ENCODE data around the gene BMS1. TPM values are rescaled to one million over a fixed set of nuclear protein-coding genes. Genes with fewer than 3 reads are reported as not detected.
A peak's percentile ranks its signal among the peaks of the same experiment; 100 is the strongest.

BMS1 gene
- total and polyA plus RNA-seq, 2 donors (not counting 3 experiments of a cell fraction or from before 2014, with no cell fraction given) = 2.8 to 23.4 TPM

- H2AFZ ChIP-seq (ENCODE audit: low read depth, low read length) = peak overlapping the region; percentile 82
- no peaks in the 10 kb centered on the region for H3K9me1 ChIP-seq (replicated peaks; ENCODE audit: control insufficient read depth, extremely low read depth, insufficient read depth, low read length)
- H3K27me3 ChIP-seq (ENCODE audit: control insufficient read depth in 2 of 2, insufficient read depth in 2 of 2, low read length in 2 of 2) = peaks cover 0 to 2% of the 10 kb centered on the region in 2 experiments
- BruUV-seq (replicated peaks) = no TSS peak
- H3K9me3 ChIP-seq (replicated peaks; ENCODE audit: control insufficient read depth, insufficient read depth, low read length) = no peaks in the 10 kb centered on the region
- peak overlapping the region; percentile 52 to 78 (median 68) for H3K4me3 ChIP-seq (replicated peaks in 1 of 3; ENCODE audit: insufficient read depth in 1 of 3, low read depth in 1 of 3, low read length in 3 of 3)
- peak overlapping the region; percentile 89 for H3K9ac ChIP-seq (replicated peaks; ENCODE audit: extremely low read depth, insufficient read depth, low read length)
- POLR2A ChIA-PET = no interaction called here
- CTCF ChIA-PET = interaction anchor here (3.2 kb wide), 1 partner anchor 28 kb away, joined by 36 read pairs; no protein-coding TSS in a partner anchor
- intact Hi-C loops (cut with micrococcal nuclease) = loop anchor here (1.0 to 2.0 kb wide), 3 partner anchors 144 to 357 kb away; partner anchors contain the start of genes CSGALNACT2 and ZNF33B
- peak overlapping the region; percentile 87 for H3K27ac ChIP-seq (ENCODE audit: insufficient read depth, low read depth, low read length)
- DNase-seq (ENCODE audit: low read depth, low spot score) (no peak), FAIRE-seq (no peak)
- H3K36me3 ChIP-seq (ENCODE audit: control insufficient read depth in 2 of 2, extremely low read depth in 1 of 2, insufficient read depth in 2 of 2, low read length in 2 of 2) = peaks cover 10 to 11% of the 10 kb centered on the region in 2 experiments
- H3K4me1 ChIP-seq (ENCODE audit: control insufficient read depth, extremely low read depth, insufficient read depth, low read length) = peaks cover 11% of the 10 kb centered on the region
- peak overlapping the region; percentile 40 for H3K4me2 ChIP-seq (ENCODE audit: insufficient read depth, low read length)
- peaks cover 11% of the 10 kb centered on the region for H3K79me2 ChIP-seq (ENCODE audit: control insufficient read depth, insufficient read depth, low read length)
- TF ChIP-seq JUN (IDR thresholded peaks at IDR 0.05; ENCODE audit: borderline replicate concordance, insufficient read depth, insufficient read length, low read depth) (no peak), POLR2A (IDR thresholded peaks at IDR 0.05; ENCODE audit: low read depth, low read length) (no peak), POLR2AphosphoS5 (IDR thresholded peaks at IDR 0.05; ENCODE audit: insufficient read depth, low read depth, low read length) (no peak), CTCF (IDR thresholded peaks at IDR 0.05; ENCODE audit: extremely low read depth in 1 of 2, insufficient read depth in 1 of 2, low read depth in 1 of 2, low read length in 2 of 2) (no peak), EZH2 (IDR thresholded peaks at IDR 0.05; ENCODE audit: borderline replicate concordance, low read depth, low read length, severe bottlenecking) (no peak), FOS (IDR thresholded peaks at IDR 0.05; ENCODE audit: borderline replicate concordance, insufficient read depth, low read length) (no peak), GATA2 (IDR thresholded peaks at IDR 0.05; ENCODE audit: insufficient read depth, insufficient read length, low read depth, low read length) (no peak), MAX (IDR thresholded peaks at IDR 0.05; ENCODE audit: insufficient read depth, insufficient read length) (no peak), MYC (IDR thresholded peaks at IDR 0.05; ENCODE audit: low read depth, low read length) (no peak)
- dilution Hi-C loops (cut with MboI; ENCODE audit: extremely low pct_ligation_motif_present, low sequenced_read_pairs) = no loop called here
- H4K20me1 ChIP-seq (replicated peaks; ENCODE audit: control insufficient read depth, extremely low read depth, insufficient read depth, low read length) = no peaks in the 10 kb centered on the region
These were observed 626 bp upstream of the BMS1 start for GRCh38 chr10:42781893-42782445.
